Left lung (tissue), 10 donors: ENCODE results near the gene GMNN. TPM values are rescaled to one million over a fixed set of nuclear protein-coding genes. Genes with fewer than 3 reads are reported as not detected.

Experiments used
- ATAC-seq: fragments of 200-7000 bp; cut with Tn5 transposase; one replicate; pipeline ENCODE4 v1.9.1; 2020; ENCODE audit warnings: moderate library complexity
- DNase-seq, 4 donors: peaks; one replicate each; pipeline ENCODE4 v3.0.0-alpha.2; 2013 to 2020
- H3K27ac ChIP-seq, 2 donors: fragments of 200-600 bp; sonication (generic) in 1 of 2; one replicate each; pipeline versions ENCODE4 v1.5.0 to v1.8.0; 2020 to 2021
- H3K27me3 ChIP-seq, 2 donors: fragments of 200-600 bp; sonication (generic) in 1 of 2; one replicate each; pipeline versions ENCODE4 v1.5.0 to v1.8.0; 2020 to 2021
- H3K36me3 ChIP-seq, 2 donors: fragments of 200-600 bp; sonication (generic) in 1 of 2; one replicate each; pipeline versions ENCODE4 v1.5.0 to v1.8.0; 2020 to 2021
- H3K4me1 ChIP-seq, 2 donors: fragments of 200-600 bp; one replicate each; pipeline ENCODE4 v1.8.0; 2021
- H3K4me3 ChIP-seq, 2 donors: fragments of 200-600 bp; sonication (generic) in 1 of 2; one replicate each; pipeline versions ENCODE4 v1.5.0 to v1.8.0; 2020 to 2021; ENCODE audit warnings: mild to moderate bottlenecking in 1 of 2
- H3K9me3 ChIP-seq, 2 donors: fragments of 200-600 bp; sonication (generic) in 1 of 2; one replicate each; pipeline versions ENCODE4 v1.5.0 to v1.8.0; 2020 to 2021
- CTCF ChIP-seq, 2 donors: fragments of 200-600 bp; sonication (generic) in 1 of 2; IDR thresholded peaks; one replicate each; pipeline versions ENCODE4 v1.5.0 to v1.8.0; 2021; ENCODE audit warnings: antibody characterized with exemption in 2 of 2
- intact Hi-C, 2 donors: fragments of 100-400 bp; cut with DNase I; formaldehyde crosslinking; loops; one replicate each; pipeline versions ENCODE4 v1.11.2 to v1.14.2; 2022
- polyA plus RNA-seq, 6 donors: library from polyadenylated mRNA; unstranded; fragments of 120-200 nt; gene quantifications; one replicate each; pipeline ENCODE4 v1.2.1, GENCODE V29; 2013; ENCODE audit not compliant: insufficient read length in 6 of 6
- total RNA-seq, 2 donors: library from RNA; stranded (reverse); fragmentation: NEBNext Ultra II Directional; extraction: Animal tissue kit (Norgen Biotek cat#: 25700); gene quantifications; one replicate each; pipeline ENCODE4 v1.2.1, GENCODE V29; 2021
- donor health status: DM: no; HTN: yes; CAD: no.
- donor health status: DM: no; HTN: no; CAD: no.

The GMNN gene
- total and polyA plus RNA-seq, 8 donors = 19.6 to 44.3 (median 36.6) TPM

- intact Hi-C loops = no loop called here
- peaks cover 0 to 100% of the 10 kb centered on the region in 2 donors for H3K36me3 ChIP-seq
These were observed 53.2 kb downstream of the GMNN start for GRCh38 chr6:24827970-24828369.

GRCh38 chr6:24829657-24830056, 54.9 kb downstream of the GMNN start:
- DNase-seq (no peak), ATAC-seq (no peak)
- intact Hi-C loops = no loop called here
- Histone ChIP-seq H3K4me3 (no peak overlapping the region), H3K27me3 (no peaks in the 10 kb centered on the region), H3K4me1 (no peaks in the 10 kb centered on the region), H3K36me3 (peaks cover 0 to 100% of the 10 kb centered on the region in 2 donors), H3K27ac (no peak overlapping the region), H3K9me3 (no peaks in the 10 kb centered on the region)
- TF ChIP-seq CTCF (IDR thresholded peaks at IDR 0.05) = no peak

More at GRCh38 chr6:24827970-24828369, 53.2 kb downstream of the GMNN start:
- no peak for TF ChIP-seq CTCF (IDR thresholded peaks at IDR 0.05)
- Histone ChIP-seq H3K9me3 (no peaks in the 10 kb centered on the region), H3K4me1 (no peaks in the 10 kb centered on the region), H3K4me3 (no peak overlapping the region), H3K27ac (no peak overlapping the region), H3K27me3 (no peaks in the 10 kb centered on the region)
- ATAC-seq (no peak), DNase-seq (no peak)

GRCh38 chr6:24831771-24832716, 57.3 kb downstream of the GMNN start:
- ATAC-seq = no peak
- H3K27ac ChIP-seq = no peak overlapping the region
- H3K36me3 ChIP-seq = peaks cover 0 to 90% of the 10 kb centered on the region in 2 donors
- intact Hi-C loops = no loop called here
- no peak overlapping the region for H3K4me3 ChIP-seq
- no peak for TF ChIP-seq CTCF (IDR thresholded peaks at IDR 0.05)
- no peaks in the 10 kb centered on the region for H3K9me3 ChIP-seq
- H3K4me1 ChIP-seq = peaks cover 0 to 6% of the 10 kb centered on the region in 2 donors
- DNase-seq = no peak
- no peaks in the 10 kb centered on the region for H3K27me3 ChIP-seq

- no peak for ATAC-seq
- Histone ChIP-seq H3K4me3 (no peak overlapping the region), H3K4me1 (peaks cover 0 to 6% of the 10 kb centered on the region in 2 donors), H3K27me3 (no peaks in the 10 kb centered on the region), H3K36me3 (peaks cover 0 to 90% of the 10 kb centered on the region in 2 donors), H3K27ac (no peak overlapping the region), H3K9me3 (no peaks in the 10 kb centered on the region)
- intact Hi-C loops = no loop called here
- no peak for TF ChIP-seq CTCF (IDR thresholded peaks at IDR 0.05)
- no peak for DNase-seq
These were observed 58.1 kb downstream of the GMNN start for GRCh38 chr6:24832794-24833193.

GRCh38 chr6:24833711-24834386, 59.1 kb downstream of the GMNN start:
- H3K4me3 ChIP-seq = no peak overlapping the region
- H3K9me3 ChIP-seq = no peaks in the 10 kb centered on the region
- H3K4me1 ChIP-seq = peaks cover 0 to 6% of the 10 kb centered on the region in 2 donors
- no peak overlapping the region for H3K27ac ChIP-seq
- TF ChIP-seq CTCF (IDR thresholded peaks at IDR 0.05) = no peak
- DNase-seq = no peak
- intact Hi-C loops = no loop called here
- no peak for ATAC-seq
- peaks cover 0 to 90% of the 10 kb centered on the region in 2 donors for H3K36me3 ChIP-seq
- no peaks in the 10 kb centered on the region for H3K27me3 ChIP-seq
